ENCODE results near the gene AMHR2. TPM values are rescaled to one million over a fixed set of nuclear protein-coding genes. Genes with fewer than 3 reads are reported as not detected.
"Not testable (repeated sequence)": the region's sequence is repeated elsewhere in the genome, so short reads cannot be mapped to it uniquely, and the experiment has no call there.

Gene AMHR2
- total and polyA plus RNA-seq, 3 donors from 2014 or later: 33.9 to 42.1 (median 39.0) TPM

DNA sequence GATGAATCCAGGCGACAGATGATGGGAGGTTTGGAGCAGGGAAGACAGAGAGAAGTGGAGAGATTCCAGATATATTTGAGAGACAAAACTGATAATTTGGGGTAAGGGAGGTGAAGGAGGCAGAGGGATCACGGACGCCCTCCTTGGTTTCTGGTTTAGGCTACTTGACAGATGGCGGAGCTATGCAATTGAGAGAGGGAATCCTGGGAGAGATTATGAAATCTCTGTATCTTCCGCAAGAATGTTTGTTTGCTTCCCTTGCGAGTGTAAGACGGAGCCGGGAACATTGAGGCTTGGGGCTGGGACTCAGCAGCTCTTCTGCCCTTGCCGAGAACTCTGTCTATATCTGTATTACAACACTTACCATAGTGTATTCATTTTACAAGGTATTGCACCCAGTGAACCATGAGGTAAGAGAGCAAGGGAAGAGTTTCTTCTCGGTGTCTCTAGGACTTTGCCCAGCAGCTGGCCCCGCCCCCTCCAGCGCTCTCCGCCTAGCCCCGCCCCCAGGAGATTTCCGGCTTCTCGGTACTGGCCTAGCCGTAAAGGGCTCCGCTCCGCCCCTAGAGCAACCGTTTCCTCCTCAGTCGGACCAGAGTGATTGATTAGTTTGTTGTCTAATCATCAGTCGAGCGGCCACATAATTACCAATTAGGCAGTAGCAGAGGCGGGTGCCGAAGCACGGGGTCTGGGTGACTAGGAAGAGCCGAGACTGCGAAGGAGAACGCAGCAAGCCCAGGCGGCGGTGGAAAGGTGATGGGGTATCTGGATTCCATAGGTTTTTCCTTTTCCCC is 17.6 kb downstream of the AMHR2 start, which contains the start of gene PRR13:
PRR13 (plus strand) TSS at position 695 of the 794 bp plus-strand sequence. CDS start 981 bp downstream, outside the sequence.
- DNase-seq: peak; percentile 100
- Histone ChIP-seq H3K4me1 (peaks cover 14% of the 10 kb centered on the region), H3K27ac (peak within 1 kb of the TSS; percentile 89 to 93), H3K9me3 (no peaks in the 10 kb centered on the region), H3K4me3 (peak within 1 kb of the TSS; percentile 61 to 74), H3K27me3 (no peaks in the 10 kb centered on the region), H3K36me3 (ENCODE audit: low read depth, missing control alignments) (no peaks in the 10 kb centered on the region)
- intact Hi-C loops (cut with DNase I; ENCODE audit: low total_unique reads): no loop called here
- 1 to 2% methylated on average over 25 to 31 of the region's 31 CpGs for WGBS, 2 donors
- TF ChIP-seq, protein P1, sequence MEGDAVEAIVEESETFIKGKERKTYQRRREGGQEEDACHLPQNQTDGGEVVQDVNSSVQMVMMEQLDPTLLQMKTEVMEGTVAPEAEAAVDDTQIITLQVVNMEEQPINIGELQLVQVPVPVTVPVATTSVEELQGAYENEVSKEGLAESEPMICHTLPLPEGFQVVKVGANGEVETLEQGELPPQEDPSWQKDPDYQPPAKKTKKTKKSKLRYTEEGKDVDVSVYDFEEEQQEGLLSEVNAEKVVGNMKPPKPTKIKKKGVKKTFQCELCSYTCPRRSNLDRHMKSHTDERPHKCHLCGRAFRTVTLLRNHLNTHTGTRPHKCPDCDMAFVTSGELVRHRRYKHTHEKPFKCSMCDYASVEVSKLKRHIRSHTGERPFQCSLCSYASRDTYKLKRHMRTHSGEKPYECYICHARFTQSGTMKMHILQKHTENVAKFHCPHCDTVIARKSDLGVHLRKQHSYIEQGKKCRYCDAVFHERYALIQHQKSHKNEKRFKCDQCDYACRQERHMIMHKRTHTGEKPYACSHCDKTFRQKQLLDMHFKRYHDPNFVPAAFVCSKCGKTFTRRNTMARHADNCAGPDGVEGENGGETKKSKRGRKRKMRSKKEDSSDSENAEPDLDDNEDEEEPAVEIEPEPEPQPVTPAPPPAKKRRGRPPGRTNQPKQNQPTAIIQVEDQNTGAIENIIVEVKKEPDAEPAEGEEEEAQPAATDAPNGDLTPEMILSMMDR (IDR thresholded peaks at IDR 0.05): no peak
- peak; percentile 57 for TF ChIP-seq POLR2A (IDR thresholded peaks at IDR 0.05)

DNA sequence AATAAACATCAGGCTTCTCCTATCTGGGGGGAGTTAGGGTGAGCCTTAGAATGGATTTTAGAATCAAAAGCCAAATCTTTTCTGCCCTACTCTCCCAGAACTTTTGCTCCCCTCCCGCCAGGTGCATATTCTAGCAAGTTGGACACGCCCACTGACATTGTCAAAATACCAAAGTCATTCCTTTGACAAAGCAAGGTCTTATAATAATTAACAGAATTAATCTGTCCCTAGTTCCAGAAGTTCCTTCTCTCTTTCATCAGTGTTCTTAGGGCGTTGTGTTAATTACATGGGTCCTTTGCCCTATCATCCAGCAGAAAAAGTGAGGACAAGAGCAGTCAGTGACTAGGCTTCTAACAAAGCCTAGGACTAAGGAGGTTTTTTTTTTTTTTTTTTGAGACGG is 20.3 kb downstream of the AMHR2 start:
- Histone ChIP-seq H3K27ac (no peak overlapping the region), H3K4me3 (no peak overlapping the region), H3K36me3 (ENCODE audit: low read depth, missing control alignments) (no peaks in the 10 kb centered on the region), H3K27me3 (no peaks in the 10 kb centered on the region), H3K4me1 (peaks cover 14% of the 10 kb centered on the region), H3K9me3 (no peaks in the 10 kb centered on the region)
- 92 to 93% methylated on average over 4 of the region's 4 CpGs for WGBS, 2 donors
- intact Hi-C loops (cut with DNase I; ENCODE audit: low total_unique reads): no loop called here
- no peak for DNase-seq
- no peak for TF ChIP-seq POLR2A (IDR thresholded peaks at IDR 0.05)
- TF ChIP-seq, protein P1 (IDR thresholded peaks at IDR 0.05): no peak

DNA sequence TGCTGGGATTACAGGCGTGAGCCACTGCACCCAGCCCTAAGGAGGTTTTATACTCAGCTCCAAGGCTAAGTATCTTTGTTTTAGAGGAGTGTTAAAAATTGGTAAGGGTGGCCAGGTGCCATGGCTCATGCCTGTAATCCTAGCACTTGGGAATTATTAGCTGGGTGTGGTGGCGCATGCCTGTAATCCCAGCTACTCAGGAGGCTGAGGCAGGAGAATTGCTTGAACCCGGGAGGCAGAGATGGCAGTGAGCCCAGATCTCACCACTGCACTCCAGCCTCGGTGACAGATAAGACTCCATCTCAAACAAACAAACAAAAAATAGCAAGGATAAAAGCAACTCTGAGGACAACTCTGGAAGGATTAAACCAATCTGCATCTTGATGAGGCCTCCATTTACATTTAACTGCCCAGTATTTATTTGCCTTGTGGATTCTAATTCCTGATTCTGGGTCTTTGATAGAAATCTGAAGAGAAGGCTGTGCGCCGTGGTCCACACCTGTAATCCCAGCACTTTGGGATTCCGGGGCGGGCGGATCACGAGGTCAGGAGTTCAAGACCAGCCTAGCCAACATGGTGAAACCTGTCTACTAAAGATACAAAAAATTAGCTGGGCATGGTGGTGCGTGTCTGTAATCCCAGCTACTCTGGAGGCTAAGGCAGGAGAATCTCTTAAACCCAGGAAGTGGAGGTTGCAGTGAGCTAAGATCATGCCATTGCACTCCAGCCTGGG is 21.1 kb downstream of the AMHR2 start:
- intact Hi-C loops (cut with DNase I; ENCODE audit: low total_unique reads); H3K4me3 ChIP-seq; H3K27ac ChIP-seq; DNase-seq; H3K36me3 ChIP-seq (ENCODE audit: low read depth, missing control alignments); H3K27me3 ChIP-seq; H3K9me3 ChIP-seq: not testable (repeated sequence)
- peaks cover 14% of the 10 kb centered on the region for H3K4me1 ChIP-seq
- 88 to 90% methylated on average over 10 to 11 of the region's 11 CpGs for WGBS, 2 donors

DNA sequence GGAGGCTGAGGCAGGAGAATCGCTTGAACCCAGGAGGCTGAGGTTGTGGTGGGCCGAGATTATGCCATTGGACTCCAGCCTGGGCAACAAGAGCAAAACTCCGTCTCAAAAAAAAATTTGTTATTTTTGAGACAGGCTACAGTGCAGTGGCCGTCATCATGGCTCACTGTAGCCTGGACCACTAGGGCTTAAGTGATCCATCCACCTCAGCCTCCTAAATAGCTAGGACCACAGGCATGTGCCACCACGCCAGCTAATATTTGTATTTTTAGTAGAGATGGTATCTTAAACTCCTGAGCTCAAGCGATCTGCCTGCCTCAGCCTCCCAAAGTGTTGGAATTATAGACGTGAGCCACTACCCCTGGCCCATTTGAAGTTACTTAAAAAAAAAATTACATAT is 27.3 kb downstream of the AMHR2 start:
- DNase-seq: no peak
- Histone ChIP-seq H3K27me3 (no peaks in the 10 kb centered on the region), H3K9me3 (no peaks in the 10 kb centered on the region), H3K4me3 (no peak overlapping the region), H3K27ac (no peak overlapping the region), H3K36me3 (ENCODE audit: low read depth, missing control alignments) (no peaks in the 10 kb centered on the region), H3K4me1 (peaks cover 16% of the 10 kb centered on the region)
- intact Hi-C loops (cut with DNase I; ENCODE audit: low total_unique reads): loop anchor here (10.0 kb wide), 1 partner anchor 54 kb away; the partner anchor contains the start of genes NPFF and TARBP2
- 80 to 85% methylated on average over 7 of the region's 7 CpGs for WGBS, 2 donors
- no peak for TF ChIP-seq POLR2A (IDR thresholded peaks at IDR 0.05)
- TF ChIP-seq, protein P1 (IDR thresholded peaks at IDR 0.05): no peak

DNA sequence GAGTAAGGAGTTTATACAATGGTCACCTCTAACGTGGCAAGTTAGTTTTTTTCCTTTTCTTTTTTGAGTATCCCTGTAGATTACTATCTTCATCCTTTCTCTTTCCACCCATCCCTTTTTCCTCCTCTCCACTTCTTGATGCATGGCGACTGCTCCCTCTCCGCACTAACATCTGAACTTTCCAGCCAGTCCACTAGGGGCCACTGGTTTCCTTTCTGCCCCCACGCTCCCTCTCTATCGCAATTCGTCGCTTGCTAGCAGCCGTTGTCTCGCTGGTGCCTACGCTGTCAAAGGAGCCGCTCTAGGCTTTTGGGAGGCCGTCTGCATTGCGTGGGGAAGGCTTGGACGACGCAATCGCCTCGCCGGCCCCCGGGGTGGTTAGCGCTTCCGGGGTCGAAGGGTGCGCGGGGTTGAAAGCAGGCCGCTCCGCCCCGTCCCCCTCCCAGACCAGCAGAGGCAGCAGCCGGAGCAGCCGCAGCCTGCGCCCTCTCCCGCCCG is 28.1 kb downstream of the AMHR2 start, which contains the start of gene PCBP2:
PCBP2 (plus strand) TSS at position 442 of the 498 bp plus-strand sequence. CDS start 2,699 bp downstream, outside the sequence.
- no peaks in the 10 kb centered on the region for H3K27me3 ChIP-seq
- no peaks in the 10 kb centered on the region for H3K36me3 ChIP-seq (ENCODE audit: low read depth, missing control alignments)
- H3K4me1 ChIP-seq: peaks cover 19% of the 10 kb centered on the region
- H3K27ac ChIP-seq: peak within 1 kb of the TSS; percentile 99
- H3K9me3 ChIP-seq: no peaks in the 10 kb centered on the region
- WGBS, 2 donors: 0 to 1% methylated on average over 24 to 32 of the region's 32 CpGs
- DNase-seq: peak; percentile 99
- intact Hi-C loops (cut with DNase I; ENCODE audit: low total_unique reads): loop anchor here (10.0 kb wide), 1 partner anchor 53 kb away; the partner anchor contains the start of genes NPFF and TARBP2
- H3K4me3 ChIP-seq: peak within 1 kb of the TSS; percentile 91 to 95
- TF ChIP-seq, protein P1 (IDR thresholded peaks at IDR 0.05): peak; percentile 82 to 98 (median 97)
- TF ChIP-seq POLR2A (IDR thresholded peaks at IDR 0.05): no peak

Measured in testis (tissue), 3 donors.